ENCODE data around the gene COX5B.

COX5B gene

DNA sequence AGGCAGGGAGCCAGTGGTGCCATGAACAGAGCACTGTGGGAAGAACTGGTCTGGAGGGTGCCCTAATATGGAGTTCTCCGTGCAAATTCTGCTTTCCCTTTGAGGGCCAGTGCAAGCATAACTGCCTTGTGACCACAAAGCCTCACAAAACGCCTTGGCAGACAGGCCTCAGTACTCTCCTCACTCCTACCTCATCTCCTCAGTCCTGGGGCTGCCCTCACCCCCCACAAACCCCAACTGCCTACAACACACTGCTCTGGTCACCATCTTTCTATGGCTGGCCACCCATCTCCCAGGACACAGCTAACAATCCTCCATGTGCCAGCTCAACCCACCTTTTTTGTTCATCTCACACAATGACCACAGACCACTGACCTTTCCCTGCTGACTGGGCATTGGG lies 8.9 kb downstream of the COX5B start:
- DNase-seq (ENCODE audit: extremely low read depth, low read depth) = no peak
- TF ChIP-seq, protein P1, sequence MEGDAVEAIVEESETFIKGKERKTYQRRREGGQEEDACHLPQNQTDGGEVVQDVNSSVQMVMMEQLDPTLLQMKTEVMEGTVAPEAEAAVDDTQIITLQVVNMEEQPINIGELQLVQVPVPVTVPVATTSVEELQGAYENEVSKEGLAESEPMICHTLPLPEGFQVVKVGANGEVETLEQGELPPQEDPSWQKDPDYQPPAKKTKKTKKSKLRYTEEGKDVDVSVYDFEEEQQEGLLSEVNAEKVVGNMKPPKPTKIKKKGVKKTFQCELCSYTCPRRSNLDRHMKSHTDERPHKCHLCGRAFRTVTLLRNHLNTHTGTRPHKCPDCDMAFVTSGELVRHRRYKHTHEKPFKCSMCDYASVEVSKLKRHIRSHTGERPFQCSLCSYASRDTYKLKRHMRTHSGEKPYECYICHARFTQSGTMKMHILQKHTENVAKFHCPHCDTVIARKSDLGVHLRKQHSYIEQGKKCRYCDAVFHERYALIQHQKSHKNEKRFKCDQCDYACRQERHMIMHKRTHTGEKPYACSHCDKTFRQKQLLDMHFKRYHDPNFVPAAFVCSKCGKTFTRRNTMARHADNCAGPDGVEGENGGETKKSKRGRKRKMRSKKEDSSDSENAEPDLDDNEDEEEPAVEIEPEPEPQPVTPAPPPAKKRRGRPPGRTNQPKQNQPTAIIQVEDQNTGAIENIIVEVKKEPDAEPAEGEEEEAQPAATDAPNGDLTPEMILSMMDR (IDR thresholded peaks at IDR 0.05; ENCODE audit: low read depth, low read length) = no peak

- DNase-seq (ENCODE audit: extremely low read depth, low read depth) = no peak
- TF ChIP-seq, protein P1 (IDR thresholded peaks at IDR 0.05; ENCODE audit: low read depth, low read length) = no peak
Observed at GRCh38 chr2:97656129-97656755, 10.4 kb downstream of the COX5B start.

GRCh38 chr2:97656905-97657587 lies 11.2 kb downstream of the COX5B start:
- no peak for DNase-seq (ENCODE audit: extremely low read depth, low read depth)
- TF ChIP-seq, protein P1 (IDR thresholded peaks at IDR 0.05; ENCODE audit: low read depth, low read length) = no peak

- TF ChIP-seq, protein P1 (IDR thresholded peaks at IDR 0.05; ENCODE audit: low read depth, low read length) = no peak
- no peak for DNase-seq (ENCODE audit: extremely low read depth, low read depth)
Observed at GRCh38 chr2:97657986-97658690, 12.3 kb downstream of the COX5B start.

DNA sequence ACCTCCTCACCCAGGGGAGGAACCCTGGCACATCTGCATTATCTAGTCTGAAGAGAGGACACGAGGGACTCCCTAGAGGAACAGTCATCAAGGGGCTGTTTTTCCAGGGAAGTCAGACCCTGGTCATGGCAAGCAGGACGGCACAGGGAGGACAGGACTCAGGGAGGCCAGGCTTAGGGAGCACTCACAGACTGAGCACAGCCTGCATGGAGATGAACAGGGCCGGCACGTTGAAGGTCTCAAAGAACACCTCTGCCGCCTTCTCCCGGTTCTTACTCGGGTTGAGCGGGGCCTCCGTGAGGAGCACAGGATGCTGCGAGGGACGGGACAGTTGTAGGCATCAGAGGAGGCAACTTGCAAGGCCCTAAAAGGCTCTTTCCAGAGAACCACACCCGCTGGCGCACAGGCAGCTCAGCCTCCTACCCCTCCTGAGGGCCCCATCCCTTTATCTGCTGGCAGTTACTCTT lies 12.9 kb downstream of the COX5B start:
- DNase-seq (ENCODE audit: extremely low read depth, low read depth) = no peak
- TF ChIP-seq, protein P1 (IDR thresholded peaks at IDR 0.05; ENCODE audit: low read depth, low read length) = no peak

GRCh38 chr2:97659256-97660043 lies 13.6 kb downstream of the COX5B start:
- no peak for DNase-seq (ENCODE audit: extremely low read depth, low read depth)
- TF ChIP-seq, protein P1 (IDR thresholded peaks at IDR 0.05; ENCODE audit: low read depth, low read length) = no peak

All from AG09319 (cell line).